Mammary epithelial cell (primary cell): Measurements from ENCODE around the gene RAB38.

Experiments
- CTCF ChIP-seq, 2 donors: IDR thresholded peaks in 1 of 2; conservative IDR thresholded peaks in 1 of 2; 2 replicates each; pipeline ENCODE4 v1.5.1; 2011 to 2012; ENCODE audit warnings: inconsistent platforms in 2 of 2, low read length in 2 of 2, mild to moderate bottlenecking in 2 of 2, control low read depth in 1 of 2, low read depth in 1 of 2; ENCODE audit not compliant: insufficient read depth in 1 of 2; ENCODE audit errors: extremely low read depth in 1 of 2
- EZH2 ChIP-seq: IDR thresholded peaks from 2 replicates; pipeline ENCODE4 v1.6.1; 2012; ENCODE audit warnings: low read length, inconsistent platforms, borderline replicate concordance

DNA sequence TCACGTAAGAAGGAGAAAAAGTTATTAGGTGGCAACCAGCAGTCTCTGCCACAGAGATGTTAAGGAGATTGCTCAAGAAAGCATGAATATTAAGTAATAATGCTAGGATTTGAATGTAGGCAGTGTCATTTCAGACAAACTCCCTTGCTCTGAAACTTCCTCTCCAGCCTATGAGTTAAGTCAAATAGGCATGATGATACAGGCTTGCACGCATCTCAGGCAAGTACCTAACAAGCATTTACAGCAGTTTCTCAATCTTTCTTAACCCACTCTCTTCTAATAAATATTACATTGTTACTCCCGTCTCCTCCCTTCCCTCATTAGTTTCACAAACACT, 72.7 kb downstream of the RAB38 start:
- TF ChIP-seq CTCF (conservative IDR thresholded peaks at IDR 0.05 in 1 of 2, IDR thresholded peaks at IDR 0.05 in 1 of 2; ENCODE audit: extremely low read depth in 1 of 2, insufficient read depth in 1 of 2, low read depth in 1 of 2, low read length in 2 of 2) = no peak
- no peak for TF ChIP-seq EZH2
